Neural cell (in vitro differentiated cells): ENCODE measurements around the gene RLN3. TPM values are rescaled to one million over a fixed set of nuclear protein-coding genes. Genes with fewer than 3 reads are reported as not detected.

Experiments used
- H2AFZ ChIP-seq: fragments of 200-600, 300-800 bp; sonication (generic), shearing (Covaris generic); 2 replicates; pipeline ENCODE4 v1.6.0; 2014; ENCODE audit warnings: low read depth, mild to moderate bottlenecking, antibody characterized with exemption, low read length, moderate library complexity
- H3F3A ChIP-seq: fragments of 200-600 bp; shearing (Covaris generic); 2 replicates; pipeline ENCODE4 v1.6.1; 2016; ENCODE audit warnings: mild to moderate bottlenecking, moderate library complexity, mixed read lengths, antibody characterized with exemption, low read length; ENCODE audit not compliant: insufficient read depth, poor library complexity, severe bottlenecking
- H3K27ac ChIP-seq: fragments of 200-600, 300-800 bp; sonication (generic), shearing (Covaris generic); 2 replicates; pipeline ENCODE4 v1.5.1; 2014; ENCODE audit warnings: mild to moderate bottlenecking, low read length, moderate library complexity
- H3K27me3 ChIP-seq: fragments of 300-800, 200-600 bp; sonication (generic), shearing (Covaris generic); 2 replicates; pipeline ENCODE4 v1.6.0; 2014; ENCODE audit warnings: mild to moderate bottlenecking, low read depth, low read length, moderate library complexity; ENCODE audit not compliant: insufficient read depth
- H3K36me3 ChIP-seq: fragments of 300-800, 200-600 bp; sonication (generic), shearing (Covaris generic); 2 replicates; pipeline ENCODE4 v1.5.1; 2014; ENCODE audit warnings: mild to moderate bottlenecking, antibody characterized with exemption, low read length, moderate library complexity; ENCODE audit not compliant: insufficient read depth
- H3K4me2 ChIP-seq: fragments of 300-800, 200-600 bp; sonication (generic), shearing (Covaris generic); 2 replicates; pipeline ENCODE4 v1.6.0; 2014; ENCODE audit warnings: mild to moderate bottlenecking, low read length
- H3K4me3 ChIP-seq: fragments of 300-800, 200-600 bp; sonication (generic), shearing (Covaris generic); 2 replicates; pipeline ENCODE4 v1.5.1; 2014; ENCODE audit warnings: mild to moderate bottlenecking, low read length, moderate library complexity
- H3K79me2 ChIP-seq: fragments of 200-600 bp; shearing (Covaris generic); replicated peaks from 2 replicates; pipeline ENCODE4 v1.6.0; 2014; ENCODE audit warnings: mild to moderate bottlenecking, low read length, moderate library complexity; ENCODE audit not compliant: insufficient read depth
- H3K9ac ChIP-seq: fragments of 300-800, 200-600 bp; sonication (generic), shearing (Covaris generic); 2 replicates; pipeline ENCODE4 v1.6.1; 2016; ENCODE audit warnings: mild to moderate bottlenecking, low read length, mixed read lengths
- H3K9me2 ChIP-seq: fragments of 200-600 bp; shearing (Covaris generic); 2 replicates; pipeline ENCODE4 v1.6.1; 2016; ENCODE audit warnings: mild to moderate bottlenecking, low read length, mixed read lengths; ENCODE audit not compliant: insufficient read depth
- H3K9me3 ChIP-seq: fragments of 200-600, 300-800 bp; sonication (generic), shearing (Covaris generic); 2 replicates; pipeline ENCODE4 v1.6.1; 2016; ENCODE audit warnings: mild to moderate bottlenecking, mixed run types, low read length, moderate library complexity, mixed read lengths
- H4K20me1 ChIP-seq: fragments of 200-600 bp; shearing (Covaris generic); 2 replicates; pipeline ENCODE4 v1.6.1; 2016; ENCODE audit warnings: mild to moderate bottlenecking, mixed run types; ENCODE audit not compliant: insufficient read depth
- CTCF ChIP-seq: fragments of 450-650 bp; IDR thresholded peaks from 2 replicates; pipeline ENCODE4 v1.5.1; 2014; ENCODE audit warnings: antibody characterized with exemption, mild to moderate bottlenecking, moderate library complexity; ENCODE audit not compliant: poor library complexity, severe bottlenecking
- EP300 ChIP-seq: fragments of 450-650 bp; conservative IDR thresholded peaks from 2 replicates; pipeline ENCODE4 v1.6.1; 2014; ENCODE audit warnings: antibody characterized with exemption, mild to moderate bottlenecking, moderate library complexity; ENCODE audit not compliant: poor library complexity, severe bottlenecking
- EZH2 ChIP-seq: fragments of 200-600, 300-800 bp; shearing (Covaris generic), sonication (generic); IDR thresholded peaks from 2 replicates; pipeline ENCODE4 v1.6.1; 2014; ENCODE audit warnings: antibody characterized with exemption, low read length, borderline replicate concordance, mild to moderate bottlenecking; ENCODE audit not compliant: insufficient read depth, poor library complexity, severe bottlenecking
- MXI1 ChIP-seq: fragments of 450-650 bp; conservative IDR thresholded peaks from 2 replicates; pipeline ENCODE4 v1.6.1; 2014; ENCODE audit warnings: antibody characterized with exemption, mild to moderate bottlenecking; ENCODE audit not compliant: poor library complexity, severe bottlenecking
- RAD21 ChIP-seq: fragments of 450-650 bp; conservative IDR thresholded peaks from 2 replicates; pipeline ENCODE4 v1.6.1; 2014; ENCODE audit warnings: antibody characterized with exemption, mild to moderate bottlenecking, moderate library complexity
- REST ChIP-seq: IDR thresholded peaks from 2 replicates; pipeline ENCODE4 v1.6.1; 2012; ENCODE audit warnings: borderline replicate concordance
- SMC3 ChIP-seq: fragments of 450-650 bp; conservative IDR thresholded peaks from 2 replicates; pipeline ENCODE4 v1.6.1; 2014; ENCODE audit warnings: antibody characterized with exemption, mild to moderate bottlenecking, moderate library complexity; ENCODE audit not compliant: poor library complexity
- TAF1 ChIP-seq: IDR thresholded peaks from 2 replicates; pipeline ENCODE4 v1.6.1; 2012; ENCODE audit warnings: low read depth
- polyA plus RNA-seq: library from polyadenylated mRNA; depleted of rRNA; stranded (reverse); fragments of >200 nt; gene quantifications from 2 replicates; pipeline ENCODE4 v1.2.3, GENCODE V29; 2014

RLN3 gene
- polyA plus RNA-seq, 1 donor from 2014 or later, result not detected

GRCh38 chr19:14052470-14052869 is 24.5 kb downstream of the RLN3 start:
- Histone ChIP-seq H3K79me2 (no peaks in the 10 kb centered on the region), H2AFZ (no peak overlapping the region), H3K36me3 (no peaks in the 10 kb centered on the region), H3K9me2 (no peaks in the 10 kb centered on the region), H3K4me3 (no peak overlapping the region), H3F3A (no peaks in the 10 kb centered on the region), H3K27ac (no peak overlapping the region), H4K20me1 (no peaks in the 10 kb centered on the region), H3K27me3 (no peaks in the 10 kb centered on the region), H3K9ac (no peak overlapping the region), H3K9me3 (no peaks in the 10 kb centered on the region), H3K4me2 (no peak overlapping the region)
- TF ChIP-seq SMC3, result no peak
- TF ChIP-seq TAF1, result no peak
- TF ChIP-seq MXI1, result no peak
- no peak for TF ChIP-seq CTCF
- TF ChIP-seq RAD21, result no peak
- TF ChIP-seq EP300, result no peak
- TF ChIP-seq EZH2, result no peak
- TF ChIP-seq REST, result no peak

GRCh38 chr19:14053032-14053431 is 25.1 kb downstream of the RLN3 start:
- H3K36me3 ChIP-seq, result no peaks in the 10 kb centered on the region
- no peaks in the 10 kb centered on the region for H4K20me1 ChIP-seq
- no peak overlapping the region for H2AFZ ChIP-seq
- peaks cover 1% of the 10 kb centered on the region for H3K27me3 ChIP-seq
- H3K79me2 ChIP-seq, result no peaks in the 10 kb centered on the region
- no peaks in the 10 kb centered on the region for H3F3A ChIP-seq
- no peak overlapping the region for H3K4me3 ChIP-seq
- TF ChIP-seq MXI1 (no peak), EZH2 (no peak)
- H3K27ac ChIP-seq, result no peak overlapping the region
- H3K9me2 ChIP-seq, result no peaks in the 10 kb centered on the region
- H3K4me2 ChIP-seq, result no peak overlapping the region
- no peak overlapping the region for H3K9ac ChIP-seq
- no peaks in the 10 kb centered on the region for H3K9me3 ChIP-seq

- Histone ChIP-seq H3K4me3 (no peak overlapping the region), H3K79me2 (no peaks in the 10 kb centered on the region), H3K4me2 (no peak overlapping the region), H2AFZ (no peak overlapping the region), H3K36me3 (no peaks in the 10 kb centered on the region), H3K9me2 (no peaks in the 10 kb centered on the region), H3K27ac (no peak overlapping the region), H3K27me3 (peaks cover 6% of the 10 kb centered on the region), H3F3A (no peaks in the 10 kb centered on the region), H3K9ac (no peak overlapping the region), H4K20me1 (no peaks in the 10 kb centered on the region), H3K9me3 (no peaks in the 10 kb centered on the region)
- no peak for TF ChIP-seq EZH2
Observed at GRCh38 chr19:14053500-14053899, 25.6 kb downstream of the RLN3 start.
